ENCODE measurements around the gene TMEM158.

- TF ChIP-seq, protein P1, sequence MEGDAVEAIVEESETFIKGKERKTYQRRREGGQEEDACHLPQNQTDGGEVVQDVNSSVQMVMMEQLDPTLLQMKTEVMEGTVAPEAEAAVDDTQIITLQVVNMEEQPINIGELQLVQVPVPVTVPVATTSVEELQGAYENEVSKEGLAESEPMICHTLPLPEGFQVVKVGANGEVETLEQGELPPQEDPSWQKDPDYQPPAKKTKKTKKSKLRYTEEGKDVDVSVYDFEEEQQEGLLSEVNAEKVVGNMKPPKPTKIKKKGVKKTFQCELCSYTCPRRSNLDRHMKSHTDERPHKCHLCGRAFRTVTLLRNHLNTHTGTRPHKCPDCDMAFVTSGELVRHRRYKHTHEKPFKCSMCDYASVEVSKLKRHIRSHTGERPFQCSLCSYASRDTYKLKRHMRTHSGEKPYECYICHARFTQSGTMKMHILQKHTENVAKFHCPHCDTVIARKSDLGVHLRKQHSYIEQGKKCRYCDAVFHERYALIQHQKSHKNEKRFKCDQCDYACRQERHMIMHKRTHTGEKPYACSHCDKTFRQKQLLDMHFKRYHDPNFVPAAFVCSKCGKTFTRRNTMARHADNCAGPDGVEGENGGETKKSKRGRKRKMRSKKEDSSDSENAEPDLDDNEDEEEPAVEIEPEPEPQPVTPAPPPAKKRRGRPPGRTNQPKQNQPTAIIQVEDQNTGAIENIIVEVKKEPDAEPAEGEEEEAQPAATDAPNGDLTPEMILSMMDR (IDR thresholded peaks at IDR 0.05): no peak
- TF ChIP-seq POLR2AphosphoS5 (IDR thresholded peaks at IDR 0.05; ENCODE audit: low read depth, low read length) (no peak), TCF7L2 (IDR thresholded peaks at IDR 0.05; ENCODE audit: low read depth, low read length) (no peak), REST (IDR thresholded peaks at IDR 0.05; ENCODE audit: insufficient read depth in 1 of 2, low read depth in 2 of 2, low read length in 1 of 2) (no peak)
Observed at GRCh38 chr3:45179163-45179562, 46.9 kb downstream of the TMEM158 start.

All from Panc1 (cell line).